Astrocyte (in vitro differentiated cells and primary cell): ENCODE data around the gene SPDL1. TPM values are rescaled to one million over a fixed set of nuclear protein-coding genes. Genes with fewer than 3 reads are reported as not detected.

ENCODE experiments used
- DNase-seq: peaks from one replicate; pipeline ENCODE4 v3.0.0-alpha.2; 2010; ENCODE audit warnings: low read depth
- FAIRE-seq: peaks from 2 replicates; lab custom pipeline; 2011; peaks lifted over from hg19 to GRCh38; lab: Jason Lieb, UNC
- H2AFZ ChIP-seq: 2 replicates; pipeline ENCODE4 v1.6.0; 2012; ENCODE audit warnings: low read depth, low read length, inconsistent platforms
- H3K27ac ChIP-seq: 2 replicates; pipeline ENCODE4 v1.5.1; 2011; ENCODE audit warnings: low read depth, low read length, inconsistent platforms
- H3K27me3 ChIP-seq: 2 replicates; pipeline ENCODE4 v1.6.0; 2011; ENCODE audit warnings: low read length, inconsistent platforms; ENCODE audit not compliant: insufficient read depth
- H3K36me3 ChIP-seq: 2 replicates; pipeline ENCODE4 v1.5.1; 2011; ENCODE audit warnings: low read length, inconsistent platforms; ENCODE audit not compliant: insufficient read depth
- H3K4me1 ChIP-seq: 2 replicates; pipeline ENCODE4 v1.5.1; 2011; ENCODE audit warnings: low read length, inconsistent platforms; ENCODE audit not compliant: insufficient read depth
- H3K4me2 ChIP-seq: 2 replicates; pipeline ENCODE4 v1.6.0; 2012; ENCODE audit warnings: low read length, inconsistent platforms
- H3K4me3 ChIP-seq: 2 replicates; pipeline ENCODE4 v1.5.1; 2011; ENCODE audit warnings: low read depth, mild to moderate bottlenecking, low read length, inconsistent platforms; ENCODE audit not compliant: insufficient read depth
- H3K79me2 ChIP-seq: 2 replicates; pipeline ENCODE4 v1.6.0; 2012; ENCODE audit warnings: mild to moderate bottlenecking, low read length, inconsistent platforms; ENCODE audit not compliant: insufficient read depth
- H3K9ac ChIP-seq: 2 replicates; pipeline ENCODE4 v1.6.0; 2012; ENCODE audit warnings: mild to moderate bottlenecking, low read length, inconsistent platforms
- H3K9me3 ChIP-seq: 2 replicates; pipeline ENCODE4 v1.5.1; 2012; ENCODE audit warnings: low read depth, mild to moderate bottlenecking, low read length, inconsistent platforms; ENCODE audit not compliant: insufficient read depth
- H4K20me1 ChIP-seq: 2 replicates; pipeline ENCODE4 v1.6.0; 2012; ENCODE audit warnings: low read length, inconsistent platforms; ENCODE audit not compliant: insufficient read depth
- H3K27ac Mint-ChIP-seq: one replicate; pipeline ENCODE4 v1.8.0; 2021; ENCODE audit warnings: mild to moderate bottlenecking, mixed read lengths; ENCODE audit not compliant: unreplicated experiment
- H3K27me3 Mint-ChIP-seq: one replicate; pipeline ENCODE4 v1.8.0; 2021; ENCODE audit warnings: low read depth, mixed read lengths; ENCODE audit not compliant: unreplicated experiment
- H3K36me3 Mint-ChIP-seq: one replicate; pipeline ENCODE4 v1.8.0; 2021; ENCODE audit warnings: low read depth, mixed read lengths; ENCODE audit not compliant: unreplicated experiment
- H3K4me1 Mint-ChIP-seq: one replicate; pipeline ENCODE4 v1.8.0; 2021; ENCODE audit warnings: low read depth, mixed read lengths; ENCODE audit not compliant: unreplicated experiment
- H3K4me3 Mint-ChIP-seq: one replicate; pipeline ENCODE4 v1.8.0; 2021; ENCODE audit warnings: mild to moderate bottlenecking, moderate library complexity, mixed read lengths; ENCODE audit not compliant: unreplicated experiment
- H3K9me3 Mint-ChIP-seq: one replicate; pipeline ENCODE4 v1.8.0; 2021; ENCODE audit warnings: mild to moderate bottlenecking, mixed read lengths; ENCODE audit not compliant: unreplicated experiment
- EZH2 ChIP-seq: IDR thresholded peaks from 2 replicates; pipeline ENCODE4 v1.6.1; 2012; ENCODE audit warnings: mild to moderate bottlenecking, low read length, inconsistent platforms; ENCODE audit not compliant: insufficient read depth
- total RNA-seq: library from RNA; stranded (reverse); gene quantifications from 2 replicates; pipeline ENCODE4 v1.2.1, GENCODE V29; 2021
- TF ChIP-seq, protein P1 (sequence below): IDR thresholded peaks from 2 replicates; pipeline ENCODE4 v1.5.1; 2011; ENCODE audit warnings: low read depth, mild to moderate bottlenecking, inconsistent platforms, low read length, moderate library complexity; ENCODE audit not compliant: insufficient read depth

Gene SPDL1
- total RNA-seq, 1 donor from 2014 or later: 27.0 TPM

DNA sequence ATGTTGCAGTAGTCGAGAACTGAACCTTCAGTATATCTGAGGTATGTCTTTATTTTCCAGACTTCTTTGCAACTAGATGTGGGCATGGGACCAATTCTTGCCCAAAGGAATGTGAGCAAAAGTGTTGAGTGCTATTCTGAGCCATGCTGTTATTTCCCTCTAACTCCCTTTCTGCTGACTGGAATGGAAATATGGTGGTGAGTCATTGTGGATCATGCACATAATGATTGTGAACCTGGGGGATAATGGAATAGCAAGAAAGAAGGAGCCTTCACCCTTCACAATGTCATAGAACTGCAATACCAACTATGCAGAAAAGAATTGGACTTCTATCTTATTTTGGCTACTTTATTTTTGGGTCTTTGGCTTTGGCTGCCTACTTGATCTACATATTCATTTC, 43.2 kb downstream of the SPDL1 start:
- H3K9ac ChIP-seq: no peak overlapping the region
- no peaks in the 10 kb centered on the region for H3K27me3 ChIP-seq
- peak; percentile 98 for DNase-seq

DNA sequence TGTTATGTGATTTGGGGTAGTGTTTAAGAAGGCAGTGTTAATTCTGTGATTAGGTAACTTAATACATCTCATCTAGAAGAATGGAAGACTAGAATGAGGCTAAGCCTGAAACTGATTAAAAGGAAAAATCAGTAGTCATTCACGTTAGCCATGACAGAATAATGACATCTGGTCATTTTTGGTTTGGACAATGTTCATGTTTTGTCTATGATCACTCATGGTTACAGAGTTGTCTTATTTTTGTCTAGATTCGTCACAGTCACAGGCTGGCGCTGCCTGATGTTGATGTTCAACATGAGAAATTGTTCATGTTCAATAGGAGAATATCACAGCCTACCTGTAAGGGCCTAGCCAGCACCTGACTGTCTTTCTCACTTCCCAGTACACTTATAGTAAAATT, 44.0 kb downstream of the SPDL1 start:
- Histone ChIP-seq H3K4me3 (no peak overlapping the region), H2AFZ (no peak overlapping the region), H3K27me3 (no peaks in the 10 kb centered on the region), H4K20me1 (no peaks in the 10 kb centered on the region), H3K4me2 (no peak overlapping the region), H3K79me2 (no peaks in the 10 kb centered on the region), H3K4me1 (peaks cover 18% of the 10 kb centered on the region), H3K27ac (peak overlapping the region; percentile 44), H3K36me3 (no peaks in the 10 kb centered on the region), H3K9ac (no peak overlapping the region), H3K9me3 (no peaks in the 10 kb centered on the region)
- Mint-ChIP-seq H3K36me3 (no peaks in the 10 kb centered on the region), H3K4me1 (peaks cover 28% of the 10 kb centered on the region), H3K27me3 (no peaks in the 10 kb centered on the region), H3K9me3 (peaks cover 5% of the 10 kb centered on the region), H3K4me3 (no peak overlapping the region), H3K27ac (no peak overlapping the region)
- no peak for FAIRE-seq
- DNase-seq: no peak
- TF ChIP-seq, protein P1, sequence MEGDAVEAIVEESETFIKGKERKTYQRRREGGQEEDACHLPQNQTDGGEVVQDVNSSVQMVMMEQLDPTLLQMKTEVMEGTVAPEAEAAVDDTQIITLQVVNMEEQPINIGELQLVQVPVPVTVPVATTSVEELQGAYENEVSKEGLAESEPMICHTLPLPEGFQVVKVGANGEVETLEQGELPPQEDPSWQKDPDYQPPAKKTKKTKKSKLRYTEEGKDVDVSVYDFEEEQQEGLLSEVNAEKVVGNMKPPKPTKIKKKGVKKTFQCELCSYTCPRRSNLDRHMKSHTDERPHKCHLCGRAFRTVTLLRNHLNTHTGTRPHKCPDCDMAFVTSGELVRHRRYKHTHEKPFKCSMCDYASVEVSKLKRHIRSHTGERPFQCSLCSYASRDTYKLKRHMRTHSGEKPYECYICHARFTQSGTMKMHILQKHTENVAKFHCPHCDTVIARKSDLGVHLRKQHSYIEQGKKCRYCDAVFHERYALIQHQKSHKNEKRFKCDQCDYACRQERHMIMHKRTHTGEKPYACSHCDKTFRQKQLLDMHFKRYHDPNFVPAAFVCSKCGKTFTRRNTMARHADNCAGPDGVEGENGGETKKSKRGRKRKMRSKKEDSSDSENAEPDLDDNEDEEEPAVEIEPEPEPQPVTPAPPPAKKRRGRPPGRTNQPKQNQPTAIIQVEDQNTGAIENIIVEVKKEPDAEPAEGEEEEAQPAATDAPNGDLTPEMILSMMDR: no peak
- TF ChIP-seq EZH2: no peak

More for the DNA sequence above, 43.2 kb downstream of the SPDL1 start:
- H3K4me1 Mint-ChIP-seq: peaks cover 28% of the 10 kb centered on the region
- H3K27me3 Mint-ChIP-seq: no peaks in the 10 kb centered on the region
- H3K36me3 Mint-ChIP-seq: no peaks in the 10 kb centered on the region
- Histone ChIP-seq H3K4me2 (peak overlapping the region; percentile 28), H3K36me3 (no peaks in the 10 kb centered on the region), H2AFZ (no peak overlapping the region), H4K20me1 (no peaks in the 10 kb centered on the region), H3K79me2 (no peaks in the 10 kb centered on the region), H3K9me3 (no peaks in the 10 kb centered on the region), H3K27ac (peak overlapping the region; percentile 44), H3K4me3 (no peak overlapping the region), H3K4me1 (peaks cover 18% of the 10 kb centered on the region)
- H3K27ac Mint-ChIP-seq: no peak overlapping the region
- FAIRE-seq: peak; percentile 98
- TF ChIP-seq EZH2: no peak
- H3K9me3 Mint-ChIP-seq: peaks cover 5% of the 10 kb centered on the region
- no peak overlapping the region for H3K4me3 Mint-ChIP-seq

DNA sequence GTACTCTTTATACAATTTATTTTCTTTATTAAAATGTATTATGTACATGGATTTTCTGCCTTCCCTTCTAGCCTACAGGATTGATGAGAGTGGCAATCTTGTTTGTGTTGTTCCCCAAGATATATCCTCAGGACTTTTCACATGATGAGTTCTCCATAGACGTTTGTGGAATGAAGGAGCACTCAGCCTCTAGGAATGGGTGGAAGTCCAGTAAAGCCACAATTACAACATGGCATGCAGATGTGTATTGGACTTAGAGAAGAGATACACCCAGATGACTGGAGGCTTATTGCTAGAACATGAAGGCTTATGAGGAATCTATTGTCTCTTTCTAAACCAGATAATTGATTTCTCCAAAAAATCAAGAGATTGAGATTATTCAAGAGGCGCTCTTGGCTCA, 45.3 kb downstream of the SPDL1 start:
- H3K79me2 ChIP-seq: no peaks in the 10 kb centered on the region
- peak overlapping the region; percentile 44 for H3K4me2 ChIP-seq
- Mint-ChIP-seq H3K27ac (peak overlapping the region; percentile 48), H3K4me3 (no peak overlapping the region), H3K36me3 (no peaks in the 10 kb centered on the region), H3K9me3 (peaks cover 2% of the 10 kb centered on the region), H3K27me3 (no peaks in the 10 kb centered on the region), H3K4me1 (peaks cover 28% of the 10 kb centered on the region)
- TF ChIP-seq, protein P1: no peak
- TF ChIP-seq EZH2: no peak
- no peak overlapping the region for H3K9ac ChIP-seq
- H4K20me1 ChIP-seq: no peaks in the 10 kb centered on the region
- H3K4me3 ChIP-seq: no peak overlapping the region
- peak; percentile 78 for DNase-seq
- no peaks in the 10 kb centered on the region for H3K9me3 ChIP-seq
- no peaks in the 10 kb centered on the region for H3K27me3 ChIP-seq
- H3K4me1 ChIP-seq: peaks cover 18% of the 10 kb centered on the region
- no peaks in the 10 kb centered on the region for H3K36me3 ChIP-seq
- FAIRE-seq: no peak
- no peak overlapping the region for H2AFZ ChIP-seq
- no peak overlapping the region for H3K27ac ChIP-seq
